Testis (tissue), 2 donors: Measurements from ENCODE around the gene GPR108.

ENCODE experiments used
- CTCF ChIP-seq, 3 experiments: fragments of 450-650 bp in 2 of 3; fragments of 200-600 bp in 1 of 3; sonication (generic) in 1 of 3; IDR thresholded peaks; one replicate each; pipeline ENCODE4 v1.5.1; 2016 to 2019; ENCODE audit warnings: antibody characterized with exemption in 3 of 3, mild to moderate bottlenecking in 2 of 3, moderate library complexity in 1 of 3
- POLR2A ChIP-seq: fragments of 450-650 bp; IDR thresholded peaks from one replicate; pipeline ENCODE4 v1.6.1; 2017; ENCODE audit warnings: antibody characterized with exemption, mild to moderate bottlenecking, moderate library complexity

GRCh38 chr19:6766357-6767080 is 29.1 kb upstream of the GPR108 start:
- TF ChIP-seq CTCF (IDR thresholded peaks at IDR 0.05) (no peak), POLR2A (no peak)
